SK-N-SH treated with all-trans-retinoic acid at 6 μM for 48 hours (cell line): ENCODE measurements around the gene CHST6.

Experiments
- RARB ChIP-seq: fragments of 250-450 bp; sonication (Bioruptor Pico); IDR thresholded peaks from 2 replicates; pipeline ENCODE4 v1.8.0; 2021; ENCODE audit warnings: mild to moderate bottlenecking, moderate library complexity
- ZNF565 ChIP-seq: fragments of 450-650 bp; formaldehyde crosslinking; conservative IDR thresholded peaks from 2 replicates; pipeline ENCODE4 v1.5.0; 2020; ENCODE audit warnings: low read depth, mild to moderate bottlenecking, moderate library complexity

GRCh38 chr16:75452464-75453190 lies 42.6 kb downstream of the CHST6 start:
- no peak for TF ChIP-seq RARB (CRISPR knock-in tag)
- TF ChIP-seq ZNF565 (CRISPR knock-in tag), result no peak
